IMR-90 (cell line): ENCODE measurements around the gene PAK6. TPM values are rescaled to one million over a fixed set of nuclear protein-coding genes. Genes with fewer than 3 reads are reported as not detected.

ENCODE experiments used
- ATAC-seq: fragments of 200-7000 bp; cut with Tn5 transposase; 2 replicates; pipeline ENCODE4 v1.9.1; 2020; ENCODE audit warnings: low read depth, mild to moderate bottlenecking, moderate library complexity
- BruUV-seq: library from RNA; stranded (reverse); fragments of 400-500 nt; replicated peaks from 2 replicates; lab custom pipeline; 2021; lab: Mats Ljungman, UMichigan
- CTCF ChIA-PET: fragments of 300-600 bp; formaldehyde crosslinking; extraction: SDS; loops from one replicate; lab custom pipeline; 2021; ENCODE audit warnings: antibody characterized with exemption; lab: Yijun Ruan, JAX
- POLR2A ChIA-PET: fragments of 300-600 bp; sonication (Branson Sonifier 250); formaldehyde crosslinking; loops from one replicate; lab custom pipeline; 2022; ENCODE audit warnings: antibody characterized with exemption; ENCODE audit not compliant: unreplicated experiment; lab: Charles Lee
- DNase-seq: peaks from one replicate; pipeline ENCODE4 v3.0.0; 2013
- H2AFZ ChIP-seq: replicated peaks from 2 replicates; pipeline ENCODE3; 2013; ENCODE audit warnings: low read length, mild to moderate bottlenecking; ENCODE audit not compliant: poor library complexity
- H2AK5ac ChIP-seq: 2 replicates; pipeline ENCODE4 v1.6.1; 2013; ENCODE audit warnings: low read depth, low read length, inconsistent platforms
- H2AK9ac ChIP-seq: replicated peaks from 2 replicates; pipeline ENCODE3; 2013; ENCODE audit warnings: mild to moderate bottlenecking, low read depth, low read length, moderate library complexity; ENCODE audit not compliant: poor library complexity
- H2BK120ac ChIP-seq: 2 replicates; pipeline ENCODE4 v1.6.1; 2013; ENCODE audit warnings: low read depth, low read length, inconsistent platforms
- H2BK15ac ChIP-seq: 3 replicates; pipeline ENCODE4 v1.6.1; 2013; ENCODE audit warnings: low read depth, low read length, inconsistent platforms
- H2BK20ac ChIP-seq: 2 replicates; pipeline ENCODE4 v1.6.1; 2013; ENCODE audit warnings: low read depth, mild to moderate bottlenecking, inconsistent platforms, low read length, moderate library complexity
- H2BK5ac ChIP-seq: 2 replicates; pipeline ENCODE4 v1.6.1; 2013; ENCODE audit warnings: mild to moderate bottlenecking, low read depth, low read length, inconsistent platforms; ENCODE audit not compliant: poor library complexity, severe bottlenecking
- H3K14ac ChIP-seq: replicated peaks from 2 replicates; pipeline ENCODE4 v1.6.1; 2013; ENCODE audit warnings: low read depth, low read length, inconsistent platforms
- H3K18ac ChIP-seq: 2 replicates; pipeline ENCODE4 v1.6.1; 2013; ENCODE audit warnings: low read depth, low read length, control low read depth
- H3K23ac ChIP-seq: 2 replicates; pipeline ENCODE4 v1.6.1; 2013; ENCODE audit warnings: low read depth, low read length, inconsistent platforms
- H3K27ac ChIP-seq: 2 replicates; pipeline ENCODE4 v1.5.1; 2013; ENCODE audit warnings: mild to moderate bottlenecking, control low read depth, low read length; ENCODE audit not compliant: insufficient read depth
- H3K27me3 ChIP-seq: 2 replicates; pipeline ENCODE4 v1.6.1; 2013; ENCODE audit warnings: low read length; ENCODE audit not compliant: control insufficient read depth, insufficient read depth
- H3K36me3 ChIP-seq: 2 replicates; pipeline ENCODE4 v1.6.1; 2013; ENCODE audit warnings: low read length, mixed read lengths; ENCODE audit not compliant: control insufficient read depth, insufficient read depth
- H3K4ac ChIP-seq: 2 replicates; pipeline ENCODE4 v1.6.1; 2013; ENCODE audit warnings: low read depth, low read length, inconsistent platforms
- H3K4me1 ChIP-seq: 2 replicates; pipeline ENCODE4 v1.6.1; 2013; ENCODE audit warnings: low read length, mixed read lengths; ENCODE audit not compliant: control insufficient read depth, insufficient read depth
- H3K4me2 ChIP-seq: 2 replicates; pipeline ENCODE4 v1.6.1; 2013; ENCODE audit warnings: low read depth, mild to moderate bottlenecking, control low read depth, low read length, moderate library complexity
- H3K4me3 ChIP-seq: 2 replicates; pipeline ENCODE4 v1.5.1; 2013; ENCODE audit warnings: low read depth, mild to moderate bottlenecking, control low read depth, low read length, moderate library complexity; ENCODE audit not compliant: insufficient read depth
- H3K56ac ChIP-seq: 2 replicates; pipeline ENCODE4 v1.6.1; 2013; ENCODE audit warnings: low read length, inconsistent platforms; ENCODE audit not compliant: insufficient read depth; ENCODE audit errors: extremely low read depth
- H3K79me1 ChIP-seq, 2 experiments: 2 replicates each; pipeline ENCODE4 v1.6.1; 2013; ENCODE audit warnings: low read length in 2 of 2, inconsistent platforms in 1 of 2, low read depth in 1 of 2
- H3K9ac ChIP-seq: 2 replicates; pipeline ENCODE4 v1.6.1; 2013; ENCODE audit warnings: low read depth, low read length, control low read depth
- H3K9me1 ChIP-seq: 2 replicates; pipeline ENCODE4 v1.6.1; 2013; ENCODE audit warnings: low read length, inconsistent platforms; ENCODE audit not compliant: insufficient read depth
- H3K9me3 ChIP-seq: 2 replicates; pipeline ENCODE4 v1.6.1; 2013; ENCODE audit warnings: low read length; ENCODE audit not compliant: control insufficient read depth, insufficient read depth
- H4K20me1 ChIP-seq: 2 replicates; pipeline ENCODE4 v1.6.1; 2013; ENCODE audit warnings: low read length, inconsistent platforms; ENCODE audit not compliant: insufficient read depth
- H4K5ac ChIP-seq: 2 replicates; pipeline ENCODE4 v1.6.1; 2013; ENCODE audit warnings: mild to moderate bottlenecking, low read depth, low read length, control low read depth
- H4K8ac ChIP-seq, 2 experiments: 2 replicates each; pipeline ENCODE4 v1.6.1; 2013; ENCODE audit warnings: low read depth in 2 of 2, low read length in 2 of 2, control low read depth in 1 of 2, inconsistent platforms in 1 of 2
- H4K91ac ChIP-seq: 2 replicates; pipeline ENCODE4 v1.6.1; 2013; ENCODE audit warnings: low read depth, low read length, inconsistent platforms; ENCODE audit not compliant: insufficient read depth
- BHLHE40 ChIP-seq: fragments of 150-350 bp; IDR thresholded peaks from 2 replicates; pipeline ENCODE4 v1.6.1; 2016; ENCODE audit warnings: mild to moderate bottlenecking, low read depth, low read length
- CTCF ChIP-seq: conservative IDR thresholded peaks from 2 replicates; pipeline ENCODE4 v1.5.1; 2012; ENCODE audit warnings: mild to moderate bottlenecking, low read depth, low read length, improper control_type of control experiment
- ELK1 ChIP-seq: fragments of 150-350 bp; IDR thresholded peaks from 2 replicates; pipeline ENCODE4 v1.6.1; 2016; ENCODE audit warnings: low read depth, mild to moderate bottlenecking, low read length, moderate library complexity, borderline replicate concordance
- MXI1 ChIP-seq: IDR thresholded peaks from 2 replicates; pipeline ENCODE4 v1.6.1; 2012; ENCODE audit warnings: low read depth, mild to moderate bottlenecking, low read length, moderate library complexity, borderline replicate concordance
- SMC3 ChIP-seq: fragments of 150-350 bp; IDR thresholded peaks from 2 replicates; pipeline ENCODE4 v1.6.1; 2016; ENCODE audit warnings: low read depth, mild to moderate bottlenecking, antibody characterized with exemption, low read length, moderate library complexity
- WGBS, 2 experiments: methylation state at CpG; one replicate each; pipeline versions ENCODE4 v1.1.5 to v1.1.7; 2013; ENCODE audit warnings: missing lambda C conversion rate in 2 of 2; ENCODE audit not compliant: insufficient read length in 1 of 2; ENCODE audit errors: extremely low coverage in 2 of 2; 5-methylcytosine and 5-hydroxymethylcytosine counted together
- dilution Hi-C: fragments of 300-500 bp; cut with HindIII; formaldehyde crosslinking; loops from one replicate; pipeline ENCODE4 v1.14.3; 2018; ENCODE audit warnings: low sequenced_read_pairs; ENCODE audit not compliant: unreplicated experiment
- in situ Hi-C: fragments of 300-500 bp; cut with MboI; formaldehyde crosslinking; loops from 3 replicates; pipeline ENCODE4 v1.14.3; 2019; ENCODE audit warnings: low sequenced_read_pairs, inconsistent platforms, mixed read lengths
- intact Hi-C: fragments of 100-400 bp; cut with micrococcal nuclease; formaldehyde crosslinking; loops from 2 replicates; pipeline ENCODE4 v1.10.0; 2022
- polyA plus RNA-seq, 3 experiments: library from polyadenylated mRNA; depleted of rRNA; stranded (reverse); fragments of >200 nt; gene quantifications; 2 replicates each; pipeline ENCODE4 v1.2.3, GENCODE V29; 2012; ENCODE audit warnings: low replicate concordance in 1 of 3
- total RNA-seq: library from RNA; depleted of rRNA; stranded (reverse); fragments of >200 nt; gene quantifications from 2 replicates; pipeline ENCODE4 v1.2.3, GENCODE V29; 2012

Gene PAK6
- total and polyA plus RNA-seq, 2 of the 4 experiments (the other 2 are of a cell fraction), result 0.21 TPM; not detected in 1

- H3K9me1 ChIP-seq, result no peaks in the 10 kb centered on the region; the same call in 1 of the 2 replicates
- CTCF ChIA-PET, result no interaction called here
- no peak overlapping the region for H2BK15ac ChIP-seq
- WGBS, 2 experiments, result 76% methylated on average over 5 of the region's 10 CpGs; no CpG with 5 or more reads in 1 of the 2 experiments
- H3K9ac ChIP-seq, result no peak overlapping the region
- H4K5ac ChIP-seq, result no peak overlapping the region
- no peak overlapping the region for H3K14ac ChIP-seq
- TF ChIP-seq BHLHE40, result no peak
- TF ChIP-seq ELK1, result no peak
- no peak for TF ChIP-seq MXI1
- no peak for TF ChIP-seq SMC3
- TF ChIP-seq CTCF, result no peak
- no peak for DNase-seq
- no peak overlapping the region for H4K8ac ChIP-seq
- no peak overlapping the region for H2BK120ac ChIP-seq
- no peak overlapping the region for H3K23ac ChIP-seq
- H3K4ac ChIP-seq, result no peak overlapping the region
- H3K27me3 ChIP-seq, result peaks cover 59% of the 10 kb centered on the region
- POLR2A ChIA-PET, result no interaction called here
- no peaks in the 10 kb centered on the region for H4K20me1 ChIP-seq
- no peak overlapping the region for H4K91ac ChIP-seq
- H3K18ac ChIP-seq, result no peak overlapping the region
- H3K4me1 ChIP-seq, result peaks cover 2% of the 10 kb centered on the region; the same call in 1 of the 2 replicates
- no peak overlapping the region for H2AK5ac ChIP-seq
- ATAC-seq, result no peak
- no peak overlapping the region for H3K4me3 ChIP-seq
- H3K4me2 ChIP-seq, result no peak overlapping the region
- H3K9me3 ChIP-seq, result no peaks in the 10 kb centered on the region
- intact Hi-C loops (no loop called here), dilution Hi-C loops (no loop called here), in situ Hi-C loops (no loop called here)
- peak overlapping the region; percentile 36 for H2AK9ac ChIP-seq
- H2BK5ac ChIP-seq, result no peak overlapping the region
- no peaks in the 10 kb centered on the region for H3K36me3 ChIP-seq
- no peaks in the 10 kb centered on the region for H3K79me1 ChIP-seq
- H2AFZ ChIP-seq, result no peak overlapping the region
- H3K27ac ChIP-seq, result no peak overlapping the region
- no TSS peak for BruUV-seq
- H3K56ac ChIP-seq, result no peak overlapping the region
- H2BK20ac ChIP-seq, result no peak overlapping the region
Measured at GRCh38 chr15:40251486-40252140, 12.8 kb downstream of the PAK6 start.
